NT2/D1 (cell line): ENCODE data around the gene TFF1.

ENCODE experiments used
- YY1 ChIP-seq: IDR thresholded peaks from 2 replicates; pipeline ENCODE4 v1.6.1; 2011; ENCODE audit not compliant: insufficient read length, insufficient read depth
- ZNF274 ChIP-seq: IDR thresholded peaks from 2 replicates; pipeline ENCODE4 v1.6.1; 2011; ENCODE audit warnings: mild to moderate bottlenecking, low read depth, low read length

DNA sequence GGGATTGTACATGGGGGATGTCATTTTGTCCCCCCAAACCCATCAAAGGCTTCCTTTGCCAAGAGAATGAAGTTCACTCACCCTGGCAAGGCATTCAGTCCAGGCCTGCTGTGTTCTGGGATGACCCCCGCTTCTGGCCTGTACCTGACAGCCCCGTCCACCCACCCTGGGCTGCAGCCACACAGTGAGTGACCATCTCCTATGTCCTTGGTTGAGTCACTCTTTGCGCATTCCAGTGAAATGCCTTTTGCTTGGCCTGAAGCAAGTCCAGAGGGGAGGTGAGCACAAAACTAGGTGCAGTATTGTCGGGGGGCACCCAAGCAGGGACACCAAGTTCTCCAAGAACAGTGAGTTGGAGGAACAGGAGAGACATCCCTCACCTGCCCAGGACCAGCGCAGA, 19.3 kb upstream of the TFF1 start:
- TF ChIP-seq YY1 (no peak), ZNF274 (no peak)
